Coronary artery (tissue), 2 donors: ENCODE data around the gene NCK2.

ENCODE experiments used
- DNase-seq: peaks from one replicate; pipeline ENCODE4 v3.0.0-alpha.2; 2017; ENCODE audit warnings: low spot score
- H3K27ac ChIP-seq, 2 donors: fragments of 200-600 bp; sonication (generic); one replicate each; pipeline ENCODE4 v1.5.1; 2016 to 2019
- H3K4me3 ChIP-seq: fragments of 200-600 bp; sonication (generic); 2 replicates; pipeline ENCODE4 v1.5.1; 2016; ENCODE audit warnings: mild to moderate bottlenecking, moderate library complexity
- TF ChIP-seq, protein P1 (sequence below): fragments of 200-600 bp; sonication (generic); IDR thresholded peaks from one replicate; pipeline ENCODE4 v1.5.1; 2019; ENCODE audit warnings: antibody characterized with exemption

NCK2 gene

DNA sequence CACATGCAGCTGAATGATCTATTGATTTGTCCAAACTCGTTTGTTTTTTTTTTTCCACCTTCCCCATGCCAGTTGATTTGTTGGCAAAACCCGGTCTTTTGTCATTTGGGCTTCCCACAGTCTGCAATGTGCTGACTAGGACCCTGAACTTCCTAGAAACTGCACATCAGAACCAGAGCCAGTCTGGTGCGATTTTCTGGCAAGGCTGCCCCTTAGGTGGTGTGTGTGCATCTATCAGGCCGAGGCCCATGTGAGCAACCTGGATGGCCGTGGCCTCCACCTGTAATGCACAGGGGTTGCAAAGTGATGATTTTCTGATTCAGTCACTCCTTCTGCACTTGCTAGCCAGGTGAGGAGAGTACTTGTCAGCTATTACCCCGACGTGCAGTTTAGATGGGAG, 47.8 kb downstream of the NCK2 start:
- no peak for DNase-seq
- Histone ChIP-seq H3K4me3 (no peak overlapping the region), H3K27ac (no peak overlapping the region)
- TF ChIP-seq, protein P1, sequence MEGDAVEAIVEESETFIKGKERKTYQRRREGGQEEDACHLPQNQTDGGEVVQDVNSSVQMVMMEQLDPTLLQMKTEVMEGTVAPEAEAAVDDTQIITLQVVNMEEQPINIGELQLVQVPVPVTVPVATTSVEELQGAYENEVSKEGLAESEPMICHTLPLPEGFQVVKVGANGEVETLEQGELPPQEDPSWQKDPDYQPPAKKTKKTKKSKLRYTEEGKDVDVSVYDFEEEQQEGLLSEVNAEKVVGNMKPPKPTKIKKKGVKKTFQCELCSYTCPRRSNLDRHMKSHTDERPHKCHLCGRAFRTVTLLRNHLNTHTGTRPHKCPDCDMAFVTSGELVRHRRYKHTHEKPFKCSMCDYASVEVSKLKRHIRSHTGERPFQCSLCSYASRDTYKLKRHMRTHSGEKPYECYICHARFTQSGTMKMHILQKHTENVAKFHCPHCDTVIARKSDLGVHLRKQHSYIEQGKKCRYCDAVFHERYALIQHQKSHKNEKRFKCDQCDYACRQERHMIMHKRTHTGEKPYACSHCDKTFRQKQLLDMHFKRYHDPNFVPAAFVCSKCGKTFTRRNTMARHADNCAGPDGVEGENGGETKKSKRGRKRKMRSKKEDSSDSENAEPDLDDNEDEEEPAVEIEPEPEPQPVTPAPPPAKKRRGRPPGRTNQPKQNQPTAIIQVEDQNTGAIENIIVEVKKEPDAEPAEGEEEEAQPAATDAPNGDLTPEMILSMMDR = no peak

DNA sequence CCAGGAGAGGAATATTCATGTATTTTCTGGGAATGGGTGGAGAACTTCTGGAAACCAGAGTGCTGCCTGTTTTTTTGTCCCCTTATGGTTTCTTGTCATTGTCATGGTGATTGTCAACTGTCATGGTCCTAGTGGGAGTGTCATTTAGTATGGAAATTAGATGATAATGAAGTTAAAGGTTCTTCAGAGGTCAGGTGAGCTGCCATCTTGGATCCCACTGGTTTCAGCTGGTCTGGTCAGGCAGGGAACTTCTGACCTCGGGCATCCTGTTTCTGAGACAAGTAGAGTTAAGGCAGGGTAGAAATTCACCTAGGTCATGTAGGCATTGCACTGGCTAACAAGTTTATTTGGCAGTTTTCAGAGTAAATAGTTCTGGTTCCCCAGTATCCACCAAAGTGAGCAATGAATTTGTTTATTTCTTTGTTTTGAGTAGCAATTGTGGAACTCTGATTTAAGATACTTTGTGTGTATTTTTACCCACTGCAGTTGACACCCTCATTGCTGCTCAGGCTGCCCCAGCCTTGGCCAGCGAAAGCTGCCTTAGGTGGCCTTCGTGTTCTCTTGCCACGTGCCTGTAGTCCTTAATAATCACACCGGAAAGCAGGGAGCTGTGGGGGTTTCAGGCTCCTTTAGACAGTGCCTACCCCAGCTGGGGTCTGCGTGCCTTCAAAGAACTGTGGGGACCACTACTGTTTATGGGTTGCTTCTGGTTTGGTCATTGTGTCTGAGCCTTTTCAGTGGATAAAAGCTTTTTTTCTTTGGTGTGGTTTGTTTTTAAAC, 48.7 kb downstream of the NCK2 start:
- TF ChIP-seq, protein P1 = no peak
- Histone ChIP-seq H3K4me3 (no peak overlapping the region), H3K27ac (no peak overlapping the region)
- DNase-seq = no peak

DNA sequence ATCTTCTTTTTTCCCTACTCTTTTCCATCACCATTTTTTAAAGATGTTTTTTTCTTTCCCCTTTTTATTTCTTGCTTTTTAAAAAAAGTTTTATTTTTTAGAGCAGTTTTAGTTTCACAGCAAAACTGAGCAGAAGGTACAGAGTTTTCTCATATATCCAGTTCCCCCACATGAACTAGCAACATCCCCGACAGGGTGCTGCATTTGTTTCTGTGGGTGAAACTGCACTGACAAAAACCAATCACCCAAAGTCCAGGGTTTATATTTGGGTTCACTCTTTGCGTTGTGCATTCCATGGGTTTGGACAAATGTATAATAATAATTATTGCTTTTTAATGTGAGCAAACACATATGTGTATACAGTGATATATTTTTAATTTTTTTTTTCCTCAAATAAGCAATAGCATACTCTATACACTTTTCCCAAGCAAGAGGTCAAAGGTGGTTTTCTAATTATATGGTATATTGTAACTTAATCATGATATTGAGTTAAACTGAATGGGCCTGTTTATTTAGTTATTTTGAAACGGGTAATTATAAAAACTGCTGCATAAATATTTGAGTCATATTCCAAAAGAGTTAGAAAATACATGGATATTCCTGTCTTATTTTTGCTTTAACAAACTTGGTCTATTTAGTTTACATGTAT, 50.3 kb downstream of the NCK2 start:
- Histone ChIP-seq H3K27ac (no peak overlapping the region), H3K4me3 (no peak overlapping the region)
- DNase-seq = no peak
- TF ChIP-seq, protein P1 = no peak

DNA sequence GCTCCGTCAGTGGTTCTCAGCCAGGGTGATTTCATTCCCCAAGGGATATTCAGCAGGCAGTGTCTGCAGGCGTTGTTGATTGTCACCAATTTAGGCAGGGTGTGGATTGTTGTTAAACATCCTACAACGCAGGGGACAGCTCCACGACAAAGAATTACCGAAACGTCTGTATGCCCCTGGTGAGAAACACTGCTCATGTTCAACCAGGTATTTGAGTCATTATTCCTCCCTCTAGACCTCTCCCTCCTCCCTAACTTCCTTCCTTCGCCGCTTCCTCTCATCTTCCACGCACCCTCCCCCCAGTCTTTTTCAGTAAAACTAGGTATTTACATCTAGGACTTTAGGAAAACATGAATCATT, 50.8 kb downstream of the NCK2 start:
- H3K27ac ChIP-seq = no peak overlapping the region

DNA sequence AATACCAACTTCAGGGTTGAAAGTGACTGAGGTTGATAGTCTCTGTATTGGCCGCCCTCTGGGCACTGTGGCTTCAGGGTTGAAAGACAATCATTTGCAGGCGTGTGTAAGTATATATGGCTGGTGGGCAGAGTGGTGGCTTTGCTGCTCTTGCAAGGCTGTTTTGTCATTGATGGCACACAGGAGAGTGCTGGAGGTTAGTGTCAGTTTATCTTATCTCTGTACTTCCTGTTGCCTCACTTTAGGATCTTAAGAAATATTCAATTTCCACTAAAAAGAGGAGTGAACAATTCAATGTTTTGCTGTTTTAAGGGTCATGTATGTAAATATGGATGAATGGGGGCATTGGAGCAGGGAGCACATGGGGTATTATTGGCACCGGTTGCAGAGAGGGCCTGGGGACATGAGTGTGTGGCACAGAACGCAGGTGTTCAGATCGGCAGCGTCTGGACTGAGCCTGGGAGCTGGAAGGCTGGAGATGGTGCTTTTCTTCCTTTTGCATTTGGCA, 51.5 kb downstream of the NCK2 start:
- TF ChIP-seq, protein P1 = no peak
- H3K27ac ChIP-seq = no peak overlapping the region
- DNase-seq = no peak
- H3K4me3 ChIP-seq = peak overlapping the region; percentile 20

More for the DNA sequence above, 50.8 kb downstream of the NCK2 start:
- TF ChIP-seq, protein P1 = no peak
- no peak for DNase-seq
- no peak overlapping the region for H3K4me3 ChIP-seq

DNA sequence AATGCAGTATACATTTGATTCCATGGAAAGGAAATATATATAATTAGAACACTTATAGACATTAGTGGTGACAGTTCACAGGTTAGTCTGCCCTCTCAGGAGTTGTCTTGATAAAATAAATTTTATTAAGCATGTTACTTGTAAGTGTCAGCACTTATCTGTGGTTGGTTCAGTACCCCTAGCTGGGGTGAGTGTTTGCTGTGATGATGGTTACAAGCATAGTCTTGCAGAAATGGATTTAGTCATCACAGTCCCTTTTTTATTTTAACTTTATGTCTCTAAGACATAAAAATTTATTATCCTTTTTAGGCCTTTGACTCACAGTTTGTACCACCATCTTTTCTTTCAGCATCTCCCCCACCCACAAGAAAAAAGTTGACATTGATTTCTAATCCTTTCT, 52.1 kb downstream of the NCK2 start:
- Histone ChIP-seq H3K4me3 (no peak overlapping the region), H3K27ac (peak overlapping the region in 1 of 2 donors; percentile 60)
- no peak for DNase-seq
- TF ChIP-seq, protein P1 = no peak
